Keratinocyte (primary cell): Measurements from ENCODE around the gene TOM1L2.

Experiments used
- EZH2 ChIP-seq: IDR thresholded peaks from one replicate; pipeline ENCODE4 v1.6.1; 2012; ENCODE audit warnings: inconsistent platforms, mild to moderate bottlenecking, low read length, moderate library complexity
- TF ChIP-seq, protein P1 (sequence below), 3 experiments: IDR thresholded peaks in 1 of 3; conservative IDR thresholded peaks in 1 of 3; optimal IDR thresholded peaks in 1 of 3; 2 replicates in 2 of 3; 3 replicates in 1 of 3; pipeline versions ENCODE3 to v1.5.1; 2011; ENCODE audit warnings: low read length in 3 of 3, mild to moderate bottlenecking in 3 of 3, moderate library complexity in 2 of 3, control low read depth in 1 of 3, inconsistent platforms in 1 of 3; ENCODE audit not compliant: insufficient read depth in 2 of 3; ENCODE audit errors: extremely low read depth in 1 of 3

DNA sequence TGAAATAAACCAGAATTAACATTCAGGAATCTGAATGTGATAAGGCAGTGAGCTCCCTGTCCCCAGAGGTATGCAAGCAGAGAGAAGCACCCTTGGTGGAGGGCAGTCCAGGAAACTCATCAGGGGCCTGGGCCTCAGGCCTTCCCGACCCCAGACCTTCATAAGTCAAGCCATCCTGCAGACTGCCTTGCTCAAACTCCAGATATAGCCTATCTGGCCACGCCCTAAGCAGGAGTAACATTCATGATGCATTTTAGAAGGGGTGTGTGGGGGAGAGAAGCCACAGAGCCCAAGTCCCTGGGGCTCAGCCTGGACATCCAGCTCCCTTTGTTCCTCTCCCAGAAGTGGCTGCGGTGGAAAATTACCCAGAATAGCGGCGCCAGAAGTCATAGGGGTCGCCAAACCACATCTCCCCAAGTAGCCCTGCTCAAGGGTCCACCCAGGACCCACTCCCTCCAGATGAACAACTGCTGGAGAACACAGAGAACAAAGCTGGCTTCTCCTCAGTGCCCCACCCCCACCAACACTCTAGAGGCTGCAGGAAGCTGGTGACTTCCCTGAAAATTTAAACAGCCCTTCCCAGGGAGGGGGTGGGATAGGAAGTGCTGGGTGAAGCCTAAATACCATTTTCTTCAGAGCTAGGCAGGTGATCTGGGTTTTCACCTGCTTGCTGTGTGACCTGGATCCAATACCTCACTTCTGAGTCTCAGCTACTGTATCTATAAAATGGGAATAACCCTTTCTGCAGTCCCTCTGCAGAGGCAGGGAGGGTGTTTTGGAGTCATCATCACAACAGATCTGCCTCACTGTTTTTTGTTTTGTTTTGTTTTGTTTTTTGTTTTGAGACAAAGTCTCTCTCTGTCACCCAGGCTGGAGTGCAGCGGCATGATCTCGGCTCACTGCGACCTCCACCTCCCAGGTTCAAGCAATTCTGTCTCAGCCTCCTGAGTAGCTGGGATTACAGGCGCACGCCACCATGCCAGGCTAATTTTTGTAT lies 133.9 kb downstream of the TOM1L2 start:
- TF ChIP-seq, protein P1, sequence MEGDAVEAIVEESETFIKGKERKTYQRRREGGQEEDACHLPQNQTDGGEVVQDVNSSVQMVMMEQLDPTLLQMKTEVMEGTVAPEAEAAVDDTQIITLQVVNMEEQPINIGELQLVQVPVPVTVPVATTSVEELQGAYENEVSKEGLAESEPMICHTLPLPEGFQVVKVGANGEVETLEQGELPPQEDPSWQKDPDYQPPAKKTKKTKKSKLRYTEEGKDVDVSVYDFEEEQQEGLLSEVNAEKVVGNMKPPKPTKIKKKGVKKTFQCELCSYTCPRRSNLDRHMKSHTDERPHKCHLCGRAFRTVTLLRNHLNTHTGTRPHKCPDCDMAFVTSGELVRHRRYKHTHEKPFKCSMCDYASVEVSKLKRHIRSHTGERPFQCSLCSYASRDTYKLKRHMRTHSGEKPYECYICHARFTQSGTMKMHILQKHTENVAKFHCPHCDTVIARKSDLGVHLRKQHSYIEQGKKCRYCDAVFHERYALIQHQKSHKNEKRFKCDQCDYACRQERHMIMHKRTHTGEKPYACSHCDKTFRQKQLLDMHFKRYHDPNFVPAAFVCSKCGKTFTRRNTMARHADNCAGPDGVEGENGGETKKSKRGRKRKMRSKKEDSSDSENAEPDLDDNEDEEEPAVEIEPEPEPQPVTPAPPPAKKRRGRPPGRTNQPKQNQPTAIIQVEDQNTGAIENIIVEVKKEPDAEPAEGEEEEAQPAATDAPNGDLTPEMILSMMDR (optimal IDR thresholded peaks at IDR 0.05 in 1 of 3, IDR thresholded peaks at IDR 0.05 in 1 of 3, conservative IDR thresholded peaks at IDR 0.05 in 1 of 3; ENCODE audit: extremely low read depth in 1 of 3, insufficient read depth in 2 of 3, low read length in 3 of 3) = no peak
- no peak for TF ChIP-seq EZH2
